WI38 (cell line): ENCODE results near the gene GUCY2F.

Source experiments
- H3K4me3 ChIP-seq: 2 replicates; pipeline ENCODE4 v1.5.1; 2011; ENCODE audit warnings: low read depth, mild to moderate bottlenecking, control low read depth, low read length
- CTCF ChIP-seq: IDR thresholded peaks from 2 replicates; pipeline ENCODE4 v1.5.1; 2012; ENCODE audit warnings: low read depth, mild to moderate bottlenecking, control low read depth, low read length

Gene GUCY2F

GRCh38 chrX:109487640-109488039, 5.8 kb upstream of the GUCY2F start:
- TF ChIP-seq CTCF: no peak
- H3K4me3 ChIP-seq: no peak overlapping the region

- peak; percentile 95 for TF ChIP-seq CTCF
- H3K4me3 ChIP-seq: no peak overlapping the region
Measured at GRCh38 chrX:109485470-109486340, 3.8 kb upstream of the GUCY2F start.

- H3K4me3 ChIP-seq: no peak overlapping the region
- no peak for TF ChIP-seq CTCF
Measured at GRCh38 chrX:109484886-109485285, 3.0 kb upstream of the GUCY2F start.

- H3K4me3 ChIP-seq: no peak overlapping the region
- TF ChIP-seq CTCF: peak; percentile 54
Measured at GRCh38 chrX:109475174-109475891, 6.6 kb downstream of the GUCY2F start.

GRCh38 chrX:109472939-109473735, 8.7 kb downstream of the GUCY2F start:
- no peak overlapping the region for H3K4me3 ChIP-seq
- TF ChIP-seq CTCF: no peak

- TF ChIP-seq CTCF: no peak
- no peak overlapping the region for H3K4me3 ChIP-seq
Measured at GRCh38 chrX:109464231-109464630, 17.7 kb downstream of the GUCY2F start.
